Naive thymus-derived CD4-positive, alpha-beta T cell (primary cell): ENCODE measurements around the gene OVAAL. TPM values are rescaled to one million over a fixed set of nuclear protein-coding genes. Genes with fewer than 3 reads are reported as not detected.

Experiments
- ATAC-seq: fragments of 150-1000 bp; cut with Tn5 transposase; 2 replicates; pipeline ENCODE4 v1.10.0; 2021; ENCODE audit warnings: mild to moderate bottlenecking, moderate library complexity
- CTCF ChIA-PET: fragments of 350-600 bp; sonication (Branson Sonifier 250); formaldehyde crosslinking; loops from one replicate; lab custom pipeline; 2021; ENCODE audit warnings: antibody characterized with exemption; lab: Charles Lee
- POLR2A ChIA-PET: fragments of 350-600 bp; sonication (Branson Sonifier 250); formaldehyde crosslinking; loops from one replicate; lab custom pipeline; 2021; ENCODE audit warnings: antibody characterized with exemption, inconsistent platforms; lab: Charles Lee
- DNase-seq, 9 donors: peaks; one replicate each; pipeline versions ENCODE4 v3.0.0 to v3.0.0-alpha.2; 2020 to 2022; ENCODE audit warnings: mixed read lengths in 1 of 9
- H3K27ac ChIP-seq: one replicate; pipeline ENCODE4 v1.7.0; 2013; ENCODE audit warnings: mild to moderate bottlenecking, low read depth, low read length, moderate library complexity
- H3K27me3 ChIP-seq, 2 donors: one replicate each; pipeline ENCODE4 v1.7.0; 2013; ENCODE audit warnings: low read length in 2 of 2, mild to moderate bottlenecking in 2 of 2, moderate library complexity in 2 of 2; ENCODE audit not compliant: control insufficient read depth in 2 of 2, insufficient read depth in 2 of 2
- H3K36me3 ChIP-seq, 3 experiments: 1 replicate in 2 of 3; 2 replicates in 1 of 3; pipeline ENCODE4 v1.7.0; 2013; ENCODE audit warnings: low read length in 3 of 3, mild to moderate bottlenecking in 3 of 3, moderate library complexity in 1 of 3; ENCODE audit not compliant: insufficient read depth in 3 of 3, control insufficient read depth in 2 of 3
- H3K4me1 ChIP-seq, 2 donors: one replicate each; pipeline ENCODE4 v1.7.0; 2013; ENCODE audit warnings: low read length in 2 of 2, mild to moderate bottlenecking in 2 of 2, moderate library complexity in 1 of 2; ENCODE audit not compliant: control insufficient read depth in 2 of 2, insufficient read depth in 2 of 2
- H3K4me3 ChIP-seq: 2 replicates; pipeline ENCODE4 v1.7.0; 2013; ENCODE audit warnings: mild to moderate bottlenecking, low read length
- H3K9me3 ChIP-seq, 3 experiments: 1 replicate in 2 of 3; 2 replicates in 1 of 3; pipeline ENCODE4 v1.7.0; 2013; ENCODE audit warnings: low read length in 3 of 3; ENCODE audit not compliant: control insufficient read depth in 2 of 3
- H3K27ac Mint-ChIP-seq, 9 donors: one replicate each; pipeline ENCODE4 v1.8.0; 2020 to 2022; ENCODE audit warnings: mixed read lengths in 9 of 9, mild to moderate bottlenecking in 8 of 9, moderate library complexity in 5 of 9, inconsistent platforms in 2 of 9
- H3K27me3 Mint-ChIP-seq, 5 donors: one replicate each; pipeline ENCODE4 v1.8.0; 2021 to 2022; ENCODE audit warnings: mixed read lengths in 5 of 5, mild to moderate bottlenecking in 1 of 5
- H3K36me3 Mint-ChIP-seq, 5 donors: one replicate each; pipeline ENCODE4 v1.8.0; 2020 to 2022; ENCODE audit warnings: mixed read lengths in 5 of 5, mild to moderate bottlenecking in 3 of 5, inconsistent platforms in 1 of 5
- H3K4me1 Mint-ChIP-seq, 7 donors: one replicate each; pipeline ENCODE4 v1.8.0; 2020 to 2022; ENCODE audit warnings: mixed read lengths in 7 of 7, mild to moderate bottlenecking in 3 of 7, inconsistent platforms in 1 of 7
- H3K4me3 Mint-ChIP-seq, 10 donors: one replicate each; pipeline ENCODE4 v1.8.0; 2020 to 2022; ENCODE audit warnings: mild to moderate bottlenecking in 10 of 10, mixed read lengths in 10 of 10, moderate library complexity in 6 of 10, inconsistent platforms in 2 of 10
- H3K9me3 Mint-ChIP-seq, 11 donors: one replicate each; pipeline ENCODE4 v1.8.0; 2020 to 2022; ENCODE audit warnings: mixed read lengths in 11 of 11, mild to moderate bottlenecking in 4 of 11, inconsistent platforms in 1 of 11, moderate library complexity in 1 of 11
- intact Hi-C, 2 donors: fragments of 100-400 bp; cut with micrococcal nuclease; formaldehyde crosslinking; loops; one replicate each; pipeline ENCODE4 v1.15.1; 2023
- polyA plus RNA-seq, 2 donors: library from polyadenylated mRNA; unstranded; fragments of 300-500 nt; fragmentation: Illumina TruSeq; gene quantifications; one replicate each; pipeline ENCODE4 v1.2.3, GENCODE V29; 2021
- total RNA-seq, 6 experiments: library from RNA in 5 of 6; stranded (reverse) in 5 of 6; gene quantifications; 1 replicate in 5 of 6; 2 replicates in 1 of 6; pipeline ENCODE4 v1.2.3 and lab custom pipeline; 2021 to 2026

The OVAAL gene
- total and polyA plus RNA-seq, 7 experiments from 2014 or later = not detected

DNA sequence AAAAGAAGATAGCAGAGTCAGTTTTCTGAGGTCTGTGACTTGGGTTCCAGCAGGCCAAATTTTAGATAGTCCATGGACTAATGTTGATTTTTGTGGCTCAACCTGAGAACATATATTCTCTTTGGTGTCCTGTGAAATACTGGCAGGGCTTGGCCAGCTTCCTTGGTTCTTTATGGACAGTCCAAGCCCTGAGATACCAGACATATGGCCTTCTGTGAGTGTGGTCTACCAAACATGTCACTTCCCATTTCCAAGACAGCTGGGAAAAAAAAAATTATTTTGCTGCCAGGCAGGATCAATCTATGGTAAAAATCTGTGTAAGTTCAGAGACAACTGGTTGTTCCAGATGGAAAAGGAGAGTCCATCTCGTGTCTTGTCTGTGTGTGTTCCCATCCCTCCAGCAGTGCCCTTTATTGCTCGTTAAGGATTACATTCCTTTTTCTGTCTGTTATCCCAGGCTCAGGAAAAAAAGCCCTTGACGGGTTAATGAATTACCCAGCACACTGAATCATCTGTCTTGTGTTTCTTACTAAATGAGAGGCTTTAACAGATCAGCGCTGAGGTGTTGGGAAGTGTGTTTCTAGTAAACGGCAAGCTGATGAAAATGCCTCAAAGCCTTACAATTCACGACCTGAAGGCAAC lies 39.7 kb downstream of the OVAAL start:
- H3K27ac Mint-ChIP-seq = no peak overlapping the region
- CTCF ChIA-PET = no interaction called here
- POLR2A ChIA-PET = no interaction called here
- no peaks in the 10 kb centered on the region for H3K4me1 ChIP-seq
- H3K27me3 ChIP-seq = no peaks in the 10 kb centered on the region
- no peaks in the 10 kb centered on the region for H3K36me3 Mint-ChIP-seq
- H3K27ac ChIP-seq = no peak overlapping the region
- DNase-seq = no peak
- no peaks in the 10 kb centered on the region for H3K9me3 Mint-ChIP-seq
- H3K4me3 Mint-ChIP-seq = no peak overlapping the region
- H3K27me3 Mint-ChIP-seq = peaks cover 0 to 39% (median 11%) of the 10 kb centered on the region in 5 donors
- ATAC-seq = no peak
- H3K4me3 ChIP-seq = no peak overlapping the region
- intact Hi-C loops = no loop called here
- no peaks in the 10 kb centered on the region for H3K36me3 ChIP-seq
- no peaks in the 10 kb centered on the region for H3K9me3 ChIP-seq
- peaks cover 0 to 1% (median 0%) of the 10 kb centered on the region in 7 donors for H3K4me1 Mint-ChIP-seq

- no peaks in the 10 kb centered on the region for H3K9me3 ChIP-seq
- no peak overlapping the region for H3K27ac ChIP-seq
- Mint-ChIP-seq H3K9me3 (no peaks in the 10 kb centered on the region), H3K4me3 (no peak overlapping the region), H3K27me3 (peaks cover 0 to 31% (median 5%) of the 10 kb centered on the region in 5 donors), H3K27ac (no peak overlapping the region), H3K4me1 (no peaks in the 10 kb centered on the region), H3K36me3 (no peaks in the 10 kb centered on the region)
- DNase-seq (no peak), ATAC-seq (no peak)
- H3K4me1 ChIP-seq = no peaks in the 10 kb centered on the region
- POLR2A ChIA-PET = no interaction called here
- H3K36me3 ChIP-seq = no peaks in the 10 kb centered on the region
- CTCF ChIA-PET = no interaction called here
- no peak overlapping the region for H3K4me3 ChIP-seq
- intact Hi-C loops = no loop called here
- no peaks in the 10 kb centered on the region for H3K27me3 ChIP-seq
Measured at GRCh38 chr1:180600343-180600742, 41.6 kb downstream of the OVAAL start.

GRCh38 chr1:180601512-180601911 lies 42.7 kb downstream of the OVAAL start:
- CTCF ChIA-PET = no interaction called here
- no peak overlapping the region for H3K27ac ChIP-seq
- Mint-ChIP-seq H3K27ac (no peak overlapping the region), H3K9me3 (no peaks in the 10 kb centered on the region), H3K27me3 (peaks cover 0 to 29% (median 4%) of the 10 kb centered on the region in 5 donors), H3K4me1 (no peaks in the 10 kb centered on the region), H3K36me3 (no peaks in the 10 kb centered on the region), H3K4me3 (no peak overlapping the region)
- H3K27me3 ChIP-seq = no peaks in the 10 kb centered on the region
- intact Hi-C loops = no loop called here
- no peaks in the 10 kb centered on the region for H3K4me1 ChIP-seq
- H3K9me3 ChIP-seq = no peaks in the 10 kb centered on the region
- H3K4me3 ChIP-seq = no peak overlapping the region
- ATAC-seq (no peak), DNase-seq (no peak)
- no peaks in the 10 kb centered on the region for H3K36me3 ChIP-seq
- POLR2A ChIA-PET = no interaction called here

DNA sequence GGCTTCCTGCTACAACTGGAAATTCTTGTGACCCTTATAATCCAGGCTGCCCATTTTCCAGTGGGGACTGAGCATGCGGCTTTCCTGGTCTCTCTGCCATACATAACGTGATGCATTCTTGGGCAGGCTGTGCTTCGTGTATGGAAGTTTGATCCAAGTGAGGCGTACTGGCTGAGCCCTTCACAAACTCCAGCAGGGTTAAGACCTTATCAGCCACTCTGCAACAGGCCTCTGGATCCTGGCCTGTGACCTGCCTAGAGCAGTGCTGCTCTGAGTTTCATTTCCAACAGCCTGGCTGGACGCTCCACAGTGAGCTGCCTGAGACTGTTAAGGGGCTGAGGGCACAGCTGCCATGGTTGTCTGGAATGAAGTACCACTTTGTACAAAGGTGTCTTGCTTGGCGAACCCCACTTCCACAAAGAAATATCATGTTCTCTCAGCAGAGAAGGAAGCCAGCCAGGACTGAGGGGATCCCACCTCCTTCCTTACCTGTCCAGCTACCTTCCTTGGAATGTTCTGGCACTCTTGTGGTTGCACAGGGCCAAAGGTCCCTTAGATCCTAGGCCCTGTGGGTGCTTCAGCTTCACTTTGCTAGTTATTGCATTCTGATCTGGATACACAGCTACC lies 44.6 kb downstream of the OVAAL start:
- H3K27ac ChIP-seq = no peak overlapping the region
- H3K27me3 ChIP-seq = no peaks in the 10 kb centered on the region
- Mint-ChIP-seq H3K9me3 (no peaks in the 10 kb centered on the region), H3K4me3 (no peak overlapping the region), H3K4me1 (no peaks in the 10 kb centered on the region), H3K36me3 (no peaks in the 10 kb centered on the region), H3K27ac (no peak overlapping the region), H3K27me3 (peaks cover 0 to 17% (median 0%) of the 10 kb centered on the region in 5 donors)
- no peak overlapping the region for H3K4me3 ChIP-seq
- no peaks in the 10 kb centered on the region for H3K36me3 ChIP-seq
- H3K9me3 ChIP-seq = no peaks in the 10 kb centered on the region
- ATAC-seq (no peak), DNase-seq (no peak)
- POLR2A ChIA-PET = no interaction called here
- H3K4me1 ChIP-seq = no peaks in the 10 kb centered on the region
- CTCF ChIA-PET = no interaction called here
- intact Hi-C loops = no loop called here

DNA sequence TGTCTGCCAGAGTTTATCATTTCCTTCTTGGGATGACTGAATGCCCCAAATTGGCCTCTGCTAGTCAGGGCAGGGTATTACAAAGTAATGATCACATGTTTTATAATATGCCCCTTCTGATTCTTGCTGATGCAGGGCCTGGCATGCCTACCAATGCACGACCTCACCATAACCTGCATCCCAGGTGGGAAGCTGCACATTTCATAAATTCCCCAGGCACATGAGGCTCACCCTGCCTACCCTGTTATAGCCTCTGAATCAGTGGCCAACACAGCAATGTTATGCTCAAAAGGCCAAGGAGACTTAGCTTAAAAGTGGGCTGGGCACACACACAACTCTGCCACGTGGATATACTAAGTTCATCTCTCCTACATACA lies 45.1 kb downstream of the OVAAL start:
- Histone ChIP-seq H3K36me3 (no peaks in the 10 kb centered on the region), H3K4me3 (no peak overlapping the region), H3K9me3 (no peaks in the 10 kb centered on the region), H3K4me1 (no peaks in the 10 kb centered on the region), H3K27me3 (no peaks in the 10 kb centered on the region), H3K27ac (no peak overlapping the region)
- no peaks in the 10 kb centered on the region for H3K9me3 Mint-ChIP-seq
- intact Hi-C loops = no loop called here
- ChIA-PET POLR2A (no interaction called here), CTCF (no interaction called here)
- H3K27me3 Mint-ChIP-seq = peaks cover 0 to 13% (median 0%) of the 10 kb centered on the region in 5 donors
- no peak overlapping the region for H3K27ac Mint-ChIP-seq
- no peaks in the 10 kb centered on the region for H3K4me1 Mint-ChIP-seq
- no peak overlapping the region for H3K4me3 Mint-ChIP-seq
- H3K36me3 Mint-ChIP-seq = no peaks in the 10 kb centered on the region
- DNase-seq (no peak), ATAC-seq (no peak)

GRCh38 chr1:180606155-180606554 lies 47.4 kb downstream of the OVAAL start:
- H3K9me3 Mint-ChIP-seq = no peaks in the 10 kb centered on the region
- no peaks in the 10 kb centered on the region for H3K36me3 Mint-ChIP-seq
- H3K27me3 ChIP-seq = no peaks in the 10 kb centered on the region
- H3K27ac ChIP-seq = no peak overlapping the region
- DNase-seq = no peak
- peaks cover 2 to 8% (median 5%) of the 10 kb centered on the region in 7 donors for H3K4me1 Mint-ChIP-seq
- H3K27ac Mint-ChIP-seq = peak overlapping the region in 1 of 9 donors; percentile 3
- intact Hi-C loops = no loop called here
- peaks cover 0 to 7% (median 0%) of the 10 kb centered on the region in 5 donors for H3K27me3 Mint-ChIP-seq
- no peaks in the 10 kb centered on the region for H3K36me3 ChIP-seq
- ATAC-seq = no peak
- no peak overlapping the region for H3K4me3 ChIP-seq
- no peaks in the 10 kb centered on the region for H3K9me3 ChIP-seq
- no peaks in the 10 kb centered on the region for H3K4me1 ChIP-seq
- no peak overlapping the region for H3K4me3 Mint-ChIP-seq
- POLR2A ChIA-PET = no interaction called here
- CTCF ChIA-PET = no interaction called here
